Measurements from ENCODE around the gene HDHD5.

- TF ChIP-seq CTCF (IDR thresholded peaks at IDR 0.05 in 8 of 11, conservative IDR thresholded peaks at IDR 0.05 in 3 of 11), result no peak
- no peak for TF ChIP-seq POLR2A (IDR thresholded peaks at IDR 0.05)
- no peak for TF ChIP-seq POLR2AphosphoS5 (IDR thresholded peaks at IDR 0.05)
Measured at GRCh38 chr22:17090550-17090949, 68.5 kb downstream of the HDHD5 start.
